HG03066 (cell line): ENCODE data around the gene RPL10A.

Source experiments
- ATAC-seq: cut with Tn5 transposase; IDR thresholded peaks from one replicate; pipeline ENCODE4 v1.9.1; 2021; ENCODE audit warnings: low read depth; ENCODE audit not compliant: unreplicated experiment

RPL10A gene

GRCh38 chr6:35489995-35490791, 22.0 kb downstream of the RPL10A start:
- no peak for ATAC-seq

GRCh38 chr6:35490821-35491557, 22.8 kb downstream of the RPL10A start:
- no peak for ATAC-seq

- no peak for ATAC-seq
Measured at GRCh38 chr6:35491558-35492257, 23.5 kb downstream of the RPL10A start.

GRCh38 chr6:35492258-35492973, 24.2 kb downstream of the RPL10A start:
- no peak for ATAC-seq

GRCh38 chr6:35492974-35493284, 24.7 kb downstream of the RPL10A start:
- ATAC-seq = no peak

- no peak for ATAC-seq
Measured at GRCh38 chr6:35493307-35493983, 25.2 kb downstream of the RPL10A start.

GRCh38 chr6:35494161-35494563, 26.0 kb downstream of the RPL10A start:
- ATAC-seq = no peak

GRCh38 chr6:35495258-35496035, 27.2 kb downstream of the RPL10A start:
- ATAC-seq = no peak

GRCh38 chr6:35496036-35496840, 28.0 kb downstream of the RPL10A start:
- ATAC-seq = no peak

GRCh38 chr6:35496841-35497570, 28.8 kb downstream of the RPL10A start, which contains the start of gene TEAD3:
TEAD3 (minus strand) TSS chr6:35497079.
- no peak for ATAC-seq

GRCh38 chr6:35497571-35498421, 29.6 kb downstream of the RPL10A start:
- ATAC-seq = no peak

GRCh38 chr6:35498422-35499067, 30.3 kb downstream of the RPL10A start:
- ATAC-seq = no peak

GRCh38 chr6:35499372-35499771, 31.2 kb downstream of the RPL10A start:
- ATAC-seq = no peak

- ATAC-seq = no peak
Measured at GRCh38 chr6:35500782-35501181, 32.6 kb downstream of the RPL10A start.

GRCh38 chr6:35501784-35502183, 33.6 kb downstream of the RPL10A start:
- ATAC-seq = no peak

GRCh38 chr6:35503534-35503933, 35.3 kb downstream of the RPL10A start:
- ATAC-seq = no peak

GRCh38 chr6:35505999-35506412, 37.8 kb downstream of the RPL10A start:
- ATAC-seq = no peak
